ENCODE measurements around the gene SHANK1.

- no peak for TF ChIP-seq MIER3 (CRISPR knock-in tag; IDR thresholded peaks at IDR 0.05; ENCODE audit: borderline replicate concordance)
- TF ChIP-seq PAXIP1 (CRISPR knock-in tag; conservative IDR thresholded peaks at IDR 0.05): no peak
- no peak for TF ChIP-seq CTCF (CRISPR knock-in tag; IDR thresholded peaks at IDR 0.05)
- no peak for TF ChIP-seq RBAK (CRISPR knock-in tag; IDR thresholded peaks at IDR 0.05)
- TF ChIP-seq REST (IDR thresholded peaks at IDR 0.05; ENCODE audit: borderline replicate concordance in 1 of 2, low read depth in 1 of 2, low read length in 2 of 2): no peak
- TF ChIP-seq ZNF24 (IDR thresholded peaks at IDR 0.05): no peak
- TF ChIP-seq HINFP (CRISPR knock-in tag; IDR thresholded peaks at IDR 0.05; ENCODE audit: low read depth): no peak
- TF ChIP-seq ZFP91 (CRISPR knock-in tag; IDR thresholded peaks at IDR 0.05; ENCODE audit: borderline replicate concordance): no peak
- TF ChIP-seq ZNF549 (CRISPR knock-in tag; IDR thresholded peaks at IDR 0.05): no peak
- TF ChIP-seq TARDBP (CRISPR knock-in tag; IDR thresholded peaks at IDR 0.05): no peak
Measured at GRCh38 chr19:50764409-50764808, 44.8 kb upstream of the SHANK1 start.

All from HepG2 (cell line).